ENCODE measurements around the gene PTP4A1. TPM values are rescaled to one million over a fixed set of nuclear protein-coding genes. Genes with fewer than 3 reads are reported as not detected.

The PTP4A1 gene
- total and polyA plus RNA-seq, 7 donors: 21.4 to 173 (median 44.5) TPM

DNA sequence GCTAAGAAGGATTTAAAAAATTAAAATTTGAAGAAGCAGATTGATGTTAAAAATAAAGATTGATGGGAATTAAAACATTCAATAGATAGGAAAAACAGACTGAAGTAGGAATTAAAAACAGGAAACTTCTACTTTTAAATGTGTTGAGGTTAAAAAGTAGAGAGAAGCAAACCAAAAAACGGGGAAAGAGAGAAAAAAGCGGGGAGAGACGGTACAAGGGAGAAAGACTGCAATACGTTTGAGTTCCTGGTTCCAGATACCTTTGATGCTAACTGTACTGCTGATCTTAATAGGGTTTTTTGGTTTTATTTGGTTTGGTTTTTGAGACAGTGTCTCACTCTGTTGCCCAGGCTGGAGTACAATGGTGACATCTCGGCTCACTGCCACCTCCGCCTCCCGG lies 27.0 kb downstream of the PTP4A1 start:
- intact Hi-C loops (cut with DNase I): no loop called here
- H3K9me3 ChIP-seq: no peaks in the 10 kb centered on the region
- H3K27me3 ChIP-seq: no peaks in the 10 kb centered on the region
- no peak for DNase-seq
- TF ChIP-seq POLR2AphosphoS5 (IDR thresholded peaks at IDR 0.05) (no peak), EP300 (IDR thresholded peaks at IDR 0.05) (no peak), POLR2A (IDR thresholded peaks at IDR 0.05) (no peak)
- TF ChIP-seq, protein P1, sequence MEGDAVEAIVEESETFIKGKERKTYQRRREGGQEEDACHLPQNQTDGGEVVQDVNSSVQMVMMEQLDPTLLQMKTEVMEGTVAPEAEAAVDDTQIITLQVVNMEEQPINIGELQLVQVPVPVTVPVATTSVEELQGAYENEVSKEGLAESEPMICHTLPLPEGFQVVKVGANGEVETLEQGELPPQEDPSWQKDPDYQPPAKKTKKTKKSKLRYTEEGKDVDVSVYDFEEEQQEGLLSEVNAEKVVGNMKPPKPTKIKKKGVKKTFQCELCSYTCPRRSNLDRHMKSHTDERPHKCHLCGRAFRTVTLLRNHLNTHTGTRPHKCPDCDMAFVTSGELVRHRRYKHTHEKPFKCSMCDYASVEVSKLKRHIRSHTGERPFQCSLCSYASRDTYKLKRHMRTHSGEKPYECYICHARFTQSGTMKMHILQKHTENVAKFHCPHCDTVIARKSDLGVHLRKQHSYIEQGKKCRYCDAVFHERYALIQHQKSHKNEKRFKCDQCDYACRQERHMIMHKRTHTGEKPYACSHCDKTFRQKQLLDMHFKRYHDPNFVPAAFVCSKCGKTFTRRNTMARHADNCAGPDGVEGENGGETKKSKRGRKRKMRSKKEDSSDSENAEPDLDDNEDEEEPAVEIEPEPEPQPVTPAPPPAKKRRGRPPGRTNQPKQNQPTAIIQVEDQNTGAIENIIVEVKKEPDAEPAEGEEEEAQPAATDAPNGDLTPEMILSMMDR (IDR thresholded peaks at IDR 0.05): no peak
- H3K27ac ChIP-seq: no peak overlapping the region
- H3K4me3 ChIP-seq: no peak overlapping the region
- H3K4me1 ChIP-seq: peaks cover 0 to 7% (median 5%) of the 10 kb centered on the region in 4 donors
- 90 to 91% methylated on average over 7 of the region's 7 CpGs for WGBS, 2 donors
- H3K36me3 ChIP-seq: no peaks in the 10 kb centered on the region

DNA sequence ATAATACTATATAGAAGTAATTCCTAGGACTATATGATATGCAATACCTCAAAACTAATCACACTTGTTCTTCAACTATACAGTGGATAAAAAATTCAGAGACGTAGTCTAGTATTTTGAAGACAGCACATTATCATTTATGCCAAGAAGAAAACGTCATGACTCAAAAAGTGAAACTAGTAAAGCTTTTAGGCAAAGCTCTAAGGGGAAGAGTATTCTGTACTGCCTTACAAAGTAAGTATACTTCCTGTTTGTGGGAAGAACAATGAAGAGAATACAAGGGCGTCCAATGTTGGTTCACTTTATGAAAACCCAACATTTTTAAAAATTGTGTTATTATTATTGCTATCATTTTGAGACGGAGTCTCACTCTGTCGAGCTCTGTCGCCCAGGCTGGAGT lies 27.9 kb downstream of the PTP4A1 start:
- 79 to 86% methylated on average over 6 of the region's 6 CpGs for WGBS, 2 donors
- no peaks in the 10 kb centered on the region for H3K27me3 ChIP-seq
- intact Hi-C loops (cut with DNase I): no loop called here
- DNase-seq: no peak
- no peak for TF ChIP-seq POLR2AphosphoS5 (IDR thresholded peaks at IDR 0.05)
- peaks cover 0 to 7% (median 5%) of the 10 kb centered on the region in 4 donors for H3K4me1 ChIP-seq
- no peaks in the 10 kb centered on the region for H3K9me3 ChIP-seq
- no peak overlapping the region for H3K27ac ChIP-seq
- H3K4me3 ChIP-seq: no peak overlapping the region
- no peaks in the 10 kb centered on the region for H3K36me3 ChIP-seq

GRCh38 chr6:63609231-63609630 lies 37.0 kb downstream of the PTP4A1 start:
- no peaks in the 10 kb centered on the region for H3K36me3 ChIP-seq
- H3K4me3 ChIP-seq: no peak overlapping the region
- TF ChIP-seq POLR2AphosphoS5 (IDR thresholded peaks at IDR 0.05): no peak
- TF ChIP-seq POLR2A (IDR thresholded peaks at IDR 0.05): no peak
- TF ChIP-seq EP300 (IDR thresholded peaks at IDR 0.05): no peak
- TF ChIP-seq, protein P1 (IDR thresholded peaks at IDR 0.05): no peak
- no peaks in the 10 kb centered on the region for H3K9me3 ChIP-seq
- H3K27ac ChIP-seq: no peak overlapping the region
- H3K4me1 ChIP-seq: no peaks in the 10 kb centered on the region
- 92 to 98% methylated on average over 1 of the region's 1 CpG for WGBS, 2 donors
- intact Hi-C loops (cut with DNase I): no loop called here
- no peaks in the 10 kb centered on the region for H3K27me3 ChIP-seq
- no peak for DNase-seq

- DNase-seq: no peak
- Histone ChIP-seq H3K27me3 (no peaks in the 10 kb centered on the region), H3K4me3 (no peak overlapping the region), H3K27ac (no peak overlapping the region), H3K4me1 (no peaks in the 10 kb centered on the region), H3K36me3 (no peaks in the 10 kb centered on the region), H3K9me3 (no peaks in the 10 kb centered on the region)
- WGBS, 2 donors: 35 to 78% methylated on average over 1 of the region's 1 CpG
- intact Hi-C loops (cut with DNase I): no loop called here
- TF ChIP-seq EP300 (IDR thresholded peaks at IDR 0.05): no peak
- TF ChIP-seq, protein P1 (IDR thresholded peaks at IDR 0.05): no peak
- no peak for TF ChIP-seq POLR2AphosphoS5 (IDR thresholded peaks at IDR 0.05)
- no peak for TF ChIP-seq POLR2A (IDR thresholded peaks at IDR 0.05)
Measured at GRCh38 chr6:63610944-63611343, 38.7 kb downstream of the PTP4A1 start.

GRCh38 chr6:63611560-63611959 lies 39.3 kb downstream of the PTP4A1 start:
- Histone ChIP-seq H3K27ac (no peak overlapping the region), H3K4me3 (no peak overlapping the region), H3K9me3 (no peaks in the 10 kb centered on the region), H3K27me3 (no peaks in the 10 kb centered on the region), H3K4me1 (no peaks in the 10 kb centered on the region), H3K36me3 (no peaks in the 10 kb centered on the region)
- intact Hi-C loops (cut with DNase I): no loop called here
- no peak for DNase-seq
- WGBS, 2 donors: 97 to 99% methylated on average over 1 of the region's 1 CpG
- TF ChIP-seq POLR2A (IDR thresholded peaks at IDR 0.05) (no peak), EP300 (IDR thresholded peaks at IDR 0.05) (no peak), POLR2AphosphoS5 (IDR thresholded peaks at IDR 0.05) (no peak)
- TF ChIP-seq, protein P1 (IDR thresholded peaks at IDR 0.05): no peak
